SK-N-SH (cell line): ENCODE measurements around the gene GSG1.

Experiments used
- EZH2phosphoT487 ChIP-seq: fragments of 200-600 bp; sonication (generic); IDR thresholded peaks from 2 replicates; pipeline ENCODE4 v1.6.1; 2017; ENCODE audit warnings: low read depth, mixed run types, mild to moderate bottlenecking, antibody characterized with exemption, moderate library complexity, borderline replicate concordance
- SMC3 ChIP-seq: IDR thresholded peaks from 2 replicates; pipeline ENCODE4 v1.6.1; 2012; ENCODE audit warnings: low read depth, low read length, improper control_type of control experiment

DNA sequence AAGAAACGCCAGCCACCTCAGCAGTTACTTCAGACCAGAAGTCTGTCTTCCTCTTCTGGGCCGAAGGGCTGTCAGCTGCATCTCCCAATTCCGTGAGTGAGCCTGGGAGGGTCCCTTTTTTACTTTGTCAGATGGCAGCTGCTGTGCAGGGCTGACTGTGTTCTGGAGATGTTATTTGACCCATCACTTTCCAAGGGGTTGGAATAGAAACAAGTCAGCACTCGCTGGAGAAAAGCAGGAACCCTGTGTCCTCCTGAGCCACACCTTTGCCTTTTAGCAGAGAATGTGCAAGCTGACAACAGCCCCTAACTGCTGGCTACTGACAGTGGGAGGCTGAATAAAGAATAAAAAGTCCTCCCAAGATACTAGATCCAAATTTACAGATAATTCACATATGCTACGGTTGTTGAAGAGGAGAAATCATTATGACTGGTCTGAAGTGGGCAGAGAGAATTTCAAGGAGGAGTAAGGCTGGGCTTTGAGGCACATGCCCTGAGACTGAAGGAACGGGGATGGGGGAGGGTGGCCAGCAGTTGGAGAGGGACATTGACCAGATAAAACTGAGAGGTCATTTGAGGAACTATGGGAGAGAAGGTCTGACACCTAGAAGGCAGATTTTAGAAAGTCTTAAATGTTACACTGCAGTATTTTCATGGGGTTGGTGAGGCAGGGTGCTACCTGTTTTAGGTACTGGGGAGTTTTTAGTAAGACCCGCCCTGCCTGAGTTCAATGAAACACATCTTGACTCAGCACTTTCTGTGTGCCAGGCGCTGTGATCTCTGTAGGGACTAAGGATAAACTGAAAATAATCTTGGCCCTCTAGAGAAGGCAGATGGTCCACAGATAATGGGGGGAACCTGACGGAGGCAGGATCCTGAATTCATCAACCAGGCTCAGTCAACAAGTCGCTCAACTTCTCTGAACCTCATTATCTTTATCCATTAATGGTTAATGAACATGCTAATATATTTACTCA lies 31.9 kb downstream of the GSG1 start:
- TF ChIP-seq SMC3 (no peak), EZH2phosphoT487 (no peak)
